8988T (cell line): ENCODE measurements around the gene APLF.
"Not testable (repeated sequence)": the region's sequence is repeated elsewhere in the genome, so short reads cannot be mapped to it uniquely, and the experiment has no call there.

Experiments
- DNase-seq: peaks from one replicate; pipeline ENCODE4 v3.0.0; 2011

The APLF gene

GRCh38 chr2:68537809-68538208 lies 70.4 kb downstream of the APLF start:
- no peak for DNase-seq

GRCh38 chr2:68544811-68545210 lies 77.4 kb downstream of the APLF start:
- DNase-seq: no peak

- DNase-seq: no peak
These were observed 81.0 kb downstream of the APLF start for GRCh38 chr2:68548396-68548795.

GRCh38 chr2:68553098-68553497 lies 85.7 kb downstream of the APLF start:
- no peak for DNase-seq

DNA sequence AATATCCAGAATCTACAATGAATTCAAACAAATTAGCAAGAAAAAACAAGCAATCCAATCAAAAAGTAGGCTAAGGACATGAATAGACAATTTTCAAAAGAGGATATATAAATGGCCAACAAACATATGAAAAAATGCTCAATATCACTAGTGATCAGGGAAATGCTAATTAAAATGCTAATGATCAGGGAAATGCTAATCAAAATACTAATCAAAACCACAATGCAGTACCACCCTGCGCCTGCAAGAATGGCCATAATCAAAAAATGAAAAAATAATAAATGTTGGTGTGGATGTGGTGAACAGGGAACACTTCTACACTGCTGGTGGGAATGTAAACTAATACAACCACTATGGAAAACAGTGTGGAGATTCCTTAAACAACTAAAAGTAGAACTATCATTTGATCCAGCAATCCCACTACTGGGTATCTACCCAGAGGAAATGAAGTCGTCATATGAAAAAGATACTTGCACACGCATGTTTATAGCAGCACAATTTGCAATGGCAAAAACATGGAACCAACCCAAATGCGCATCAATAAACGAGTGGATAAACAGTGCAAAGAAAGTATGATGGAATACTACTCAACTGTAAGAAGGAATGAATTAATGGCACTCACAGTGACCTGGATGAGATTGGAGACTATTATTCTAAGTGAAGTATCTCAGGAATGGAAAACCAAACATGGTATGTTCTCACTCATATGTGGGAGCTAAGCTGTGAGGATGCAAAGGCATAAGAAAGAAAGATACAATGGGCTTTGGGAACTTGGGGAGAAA lies 88.2 kb downstream of the APLF start:
- not testable (repeated sequence) for DNase-seq

DNA sequence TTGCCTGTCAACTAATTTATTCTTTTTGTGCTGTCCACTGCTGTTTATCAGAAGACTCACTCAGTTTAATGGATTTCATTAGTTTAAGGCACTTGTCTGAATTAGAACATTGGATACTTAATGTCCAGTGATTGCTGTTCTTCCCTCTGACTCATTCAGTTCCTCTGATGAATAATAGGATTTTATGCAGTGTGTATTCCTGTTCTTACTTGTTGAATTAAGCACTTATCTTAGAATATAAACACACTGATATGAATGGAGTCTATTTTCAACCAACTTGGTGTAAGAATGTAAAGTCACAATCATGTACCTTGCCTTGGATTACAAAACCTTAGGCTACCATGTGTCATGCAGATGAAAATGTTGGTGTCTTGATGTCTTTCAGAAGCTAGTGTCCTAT lies 89.0 kb downstream of the APLF start:
- no peak for DNase-seq

DNA sequence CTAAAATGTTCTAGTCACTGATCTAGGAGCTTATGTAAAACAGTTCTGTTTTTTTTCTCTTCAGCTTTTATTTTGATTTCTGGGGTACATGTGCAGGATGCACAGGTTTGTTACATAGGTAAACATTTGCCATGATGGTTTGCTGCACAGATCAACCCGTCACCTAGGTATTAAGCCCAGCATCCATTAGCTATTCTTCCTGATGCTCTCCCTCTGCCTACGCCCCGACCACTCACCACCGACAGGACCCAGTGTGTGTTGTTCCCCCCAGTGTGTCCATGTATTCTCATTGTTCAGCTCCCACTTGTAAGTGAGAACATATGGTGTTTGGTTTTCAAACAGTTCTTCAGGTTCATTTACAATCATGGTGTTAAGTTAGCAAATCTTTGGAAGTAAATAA lies 91.2 kb downstream of the APLF start:
- DNase-seq: no peak

GRCh38 chr2:68559692-68560091 lies 92.3 kb downstream of the APLF start:
- DNase-seq: no peak

DNA sequence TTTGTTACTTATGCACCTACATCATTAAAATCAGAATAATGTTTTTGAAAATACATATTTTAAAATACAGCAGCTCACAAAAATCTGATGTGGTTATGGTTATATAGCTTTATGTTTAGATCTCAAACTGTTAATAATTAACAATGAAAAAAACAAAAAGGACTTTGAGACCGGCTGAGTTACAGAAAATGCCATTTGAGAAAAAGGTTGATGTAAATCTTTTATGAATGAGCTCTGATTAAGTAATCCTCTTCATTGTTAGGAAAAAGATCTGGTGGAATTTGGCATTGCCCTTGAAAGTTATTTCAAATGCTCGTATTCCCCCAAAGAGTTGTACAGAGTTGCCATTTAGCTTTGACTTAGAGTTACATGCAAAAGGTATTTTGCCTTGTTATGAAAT lies 93.2 kb downstream of the APLF start:
- no peak for DNase-seq

DNA sequence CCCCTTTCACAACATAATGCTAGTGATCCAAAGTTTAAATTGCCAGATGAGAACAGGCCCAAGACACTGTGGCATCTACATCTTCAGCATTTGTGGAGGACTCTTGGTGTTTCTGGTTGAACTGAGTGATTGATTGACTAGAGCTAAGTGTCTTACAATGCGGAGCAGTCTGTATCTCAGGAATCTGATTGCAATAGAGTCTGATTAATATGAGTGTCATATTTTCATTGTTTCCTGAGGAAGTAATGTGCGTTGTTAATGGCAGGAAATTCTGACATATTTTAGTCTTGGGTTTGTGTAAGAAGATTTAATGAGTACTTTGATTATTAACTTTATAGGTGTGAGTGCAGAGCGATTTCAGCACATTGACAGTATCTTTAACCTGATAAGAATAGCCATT lies 94.0 kb downstream of the APLF start:
- no peak for DNase-seq

- no peak for DNase-seq
These were observed 95.5 kb downstream of the APLF start for GRCh38 chr2:68562934-68563333.

DNA sequence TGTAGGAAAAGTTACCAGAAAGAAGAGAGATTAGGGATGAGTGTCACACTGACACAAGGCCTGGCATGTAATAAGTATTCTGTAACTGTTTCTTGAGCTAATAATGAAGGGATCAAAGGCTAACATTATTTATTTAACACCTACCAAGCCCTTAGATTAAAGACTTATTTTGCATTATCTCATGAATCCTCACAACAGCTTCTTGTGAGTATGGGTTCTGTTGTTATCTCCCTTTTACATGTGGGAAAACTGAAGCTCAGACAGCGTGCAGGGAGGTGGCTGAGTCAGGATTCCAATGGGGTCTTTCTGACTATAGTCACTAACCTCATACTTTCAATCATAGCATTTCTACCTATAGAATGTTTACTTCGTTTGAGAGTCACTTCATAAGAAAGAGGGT lies 97.0 kb downstream of the APLF start:
- no peak for DNase-seq

DNA sequence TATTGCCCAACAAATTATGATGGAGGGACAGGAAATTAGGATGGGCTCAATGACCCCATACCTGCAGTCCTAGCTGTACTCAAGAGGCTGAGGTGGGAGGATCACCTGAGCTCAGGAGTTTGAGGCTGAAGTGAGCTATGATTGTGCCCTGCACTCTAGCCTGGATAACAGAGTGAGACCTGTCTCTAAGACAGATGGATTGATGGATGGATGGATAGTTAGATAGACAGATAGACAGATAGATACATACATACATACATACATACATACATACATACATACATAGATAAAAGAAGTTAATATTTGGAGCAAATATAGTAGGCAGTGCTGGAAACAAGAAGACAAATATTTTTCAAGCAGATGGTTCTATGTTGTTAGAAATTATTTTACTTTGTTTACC lies 97.9 kb downstream of the APLF start:
- no peak for DNase-seq

GRCh38 chr2:68565858-68566257 lies 98.5 kb downstream of the APLF start:
- DNase-seq: no peak

DNA sequence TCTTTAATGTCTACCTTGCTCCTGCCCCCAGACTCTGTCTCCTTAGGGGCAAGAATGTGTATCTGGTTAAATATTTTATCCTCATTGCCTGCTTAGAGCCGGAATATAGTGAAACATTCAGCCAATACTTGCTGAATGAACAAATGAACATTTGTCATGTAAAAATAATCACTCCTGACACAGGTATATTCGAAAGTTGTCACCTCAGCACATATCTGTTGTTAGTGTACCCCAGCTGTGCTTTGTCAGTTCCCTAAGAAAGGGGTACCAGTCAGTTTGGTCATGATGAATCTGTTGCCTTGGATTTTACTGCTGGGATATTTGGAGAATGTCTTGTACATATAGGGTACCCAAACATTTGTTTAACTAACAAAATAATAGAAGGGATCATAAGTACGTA lies 99.0 kb downstream of the APLF start:
- no peak for DNase-seq

DNA sequence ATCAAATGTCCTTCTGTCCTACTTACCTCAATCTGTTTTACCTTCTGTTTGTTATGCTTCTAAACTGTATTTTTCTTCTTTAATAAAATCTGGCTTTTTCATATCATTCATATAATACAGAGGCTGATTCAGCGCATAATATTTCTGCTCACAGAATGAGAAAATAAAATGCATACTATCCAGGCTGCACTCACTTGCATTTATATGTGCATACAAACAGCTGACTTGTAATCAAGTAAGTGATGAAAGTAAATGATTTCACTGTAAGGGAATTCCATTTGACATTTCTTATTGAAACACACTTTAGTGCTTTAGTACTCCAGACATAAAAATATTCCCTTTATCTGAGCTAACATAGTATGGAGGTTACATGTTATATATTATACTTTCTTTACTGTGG lies 100.7 kb downstream of the APLF start:
- no peak for DNase-seq

DNA sequence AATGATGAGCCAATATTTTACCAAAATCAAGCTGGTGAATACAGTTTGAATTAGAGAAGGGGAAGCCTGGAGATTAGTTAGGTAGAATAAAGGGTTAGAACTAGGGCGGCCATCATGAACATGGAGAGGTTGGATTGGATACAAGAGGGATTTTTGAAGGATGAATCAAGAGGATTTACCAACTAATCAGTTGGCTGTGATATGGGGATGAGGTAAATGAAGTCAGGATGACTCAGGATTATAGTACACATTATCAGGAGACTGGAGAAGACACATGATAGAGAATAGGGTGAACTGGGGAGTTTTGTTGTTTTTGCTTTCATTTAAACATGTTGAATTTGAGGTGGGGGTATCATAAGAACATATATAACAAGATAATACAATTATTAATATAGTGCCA lies 102.2 kb downstream of the APLF start:
- no peak for DNase-seq

- not testable (repeated sequence) for DNase-seq
These were observed 103.0 kb downstream of the APLF start for GRCh38 chr2:68570434-68570833.

DNA sequence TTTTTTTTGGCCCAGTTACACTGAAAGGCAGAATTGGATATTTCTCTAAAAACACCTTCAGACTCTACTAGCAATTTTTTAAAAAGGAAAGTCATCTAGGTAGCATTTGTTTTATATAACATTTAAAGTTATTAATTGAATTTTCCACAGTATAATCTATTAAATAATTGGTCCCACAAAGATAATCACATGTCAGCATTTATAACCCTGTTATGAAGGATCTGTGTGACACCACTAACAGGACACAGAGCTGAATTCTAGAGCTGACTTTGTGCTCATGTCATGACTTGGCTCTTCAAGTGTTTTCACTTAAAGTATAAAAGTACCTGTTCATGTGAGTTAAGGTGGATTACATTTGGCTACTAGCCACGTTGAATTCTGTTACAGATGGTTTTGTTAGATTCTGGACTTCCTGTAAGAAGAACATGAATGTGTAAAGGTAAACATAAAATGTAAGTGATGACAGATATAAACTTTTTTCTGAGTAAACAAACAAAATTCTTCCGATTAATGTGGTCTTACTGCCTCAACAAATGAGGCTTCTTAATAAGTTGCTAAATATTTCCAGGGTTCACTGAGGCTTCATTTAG lies 106.9 kb downstream of the APLF start:
- no peak for DNase-seq

DNA sequence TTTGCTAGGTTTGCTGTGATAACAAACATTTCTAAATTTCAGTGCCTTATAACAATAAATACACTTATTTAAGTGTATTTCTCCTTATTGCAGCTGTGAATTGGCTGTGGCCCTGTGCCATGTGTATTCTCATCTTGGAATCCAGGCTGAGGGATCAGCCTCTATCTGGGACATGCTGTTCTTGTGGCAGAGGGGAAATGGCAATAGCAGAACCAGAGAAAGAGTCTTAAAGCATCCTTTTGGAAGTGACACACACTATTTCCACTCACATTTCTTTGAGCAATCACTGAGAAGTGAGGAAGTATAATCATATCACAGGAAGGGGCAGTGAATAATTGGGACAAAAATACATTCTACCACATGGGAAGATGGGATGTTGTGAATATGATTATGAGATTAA lies 109.8 kb downstream of the APLF start:
- DNase-seq: no peak

DNA sequence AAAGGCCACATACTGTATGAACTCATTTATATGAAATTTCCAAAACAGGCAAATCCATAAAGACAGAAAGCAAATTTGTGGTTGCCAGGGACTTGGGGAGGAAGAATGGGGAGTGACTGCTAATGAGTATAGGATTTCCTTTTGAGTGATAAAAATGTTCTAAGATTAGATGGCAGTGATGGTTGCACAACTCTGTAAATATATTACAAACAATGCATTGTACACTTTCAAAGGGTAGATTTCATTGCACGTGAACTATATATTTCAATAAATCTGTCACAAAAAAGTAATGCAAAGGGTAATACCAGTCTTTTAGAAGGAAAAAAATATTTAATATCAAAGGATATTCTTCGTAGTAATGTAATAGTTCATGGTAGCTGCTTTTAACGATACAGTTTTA lies 112.3 kb downstream of the APLF start:
- no peak for DNase-seq

DNA sequence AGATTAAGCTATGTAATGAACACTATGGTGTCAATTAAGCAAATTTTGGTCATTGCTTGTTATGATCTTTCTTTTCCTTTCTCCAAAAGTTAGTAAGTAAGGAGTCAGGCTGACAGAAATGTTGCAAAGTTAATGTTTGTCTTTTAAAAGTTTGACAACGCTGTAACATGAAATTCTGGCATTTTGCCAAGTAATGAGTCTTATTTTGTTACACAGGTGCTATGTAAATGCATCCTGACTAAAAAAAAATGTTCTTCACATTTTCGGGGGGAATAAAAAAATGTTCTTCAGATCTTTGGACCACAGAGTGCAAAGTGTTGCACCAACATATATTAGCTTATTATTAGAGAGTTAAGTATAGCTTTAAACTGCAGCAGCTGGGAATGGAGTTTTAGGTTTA lies 121.2 kb downstream of the APLF start:
- no peak for DNase-seq

DNA sequence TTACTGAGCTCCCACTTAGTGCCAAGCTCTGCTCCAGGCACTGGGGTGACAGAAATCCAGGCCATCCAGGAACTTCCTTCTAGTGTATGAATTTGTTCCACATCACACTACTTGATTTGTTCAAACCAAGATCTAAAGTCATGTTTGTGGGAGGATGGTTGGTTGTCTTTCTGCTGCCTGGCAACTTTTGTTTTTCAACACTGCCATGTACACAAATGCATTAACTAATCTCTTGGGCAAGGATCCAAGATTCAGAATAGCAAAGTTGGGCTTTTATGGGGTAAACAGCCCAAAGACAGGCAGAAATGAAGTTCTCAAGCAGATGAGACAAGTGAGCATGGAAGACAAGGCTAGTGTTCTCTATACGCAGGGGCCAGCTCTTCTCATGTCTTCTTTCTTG lies 122.6 kb downstream of the APLF start:
- no peak for DNase-seq

DNA sequence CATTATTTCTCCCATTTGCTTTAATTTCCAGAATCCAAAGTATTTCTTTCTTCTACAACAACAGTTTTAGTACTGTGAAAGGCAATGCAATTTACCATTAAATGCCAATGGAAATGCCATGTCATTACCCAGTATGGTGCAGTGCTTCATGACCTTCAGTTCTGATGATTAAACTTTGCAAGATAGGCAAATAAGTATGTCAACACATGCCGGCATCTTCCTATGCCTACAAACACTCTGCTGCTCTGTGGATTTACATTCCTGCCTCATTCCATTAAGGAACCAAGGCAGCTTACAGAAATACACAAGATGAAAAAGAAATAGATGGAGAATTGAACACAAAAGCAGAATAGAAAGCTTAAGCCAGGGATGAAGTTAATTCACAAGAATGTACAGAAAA lies 123.3 kb downstream of the APLF start:
- DNase-seq: no peak

- no peak for DNase-seq
These were observed 123.8 kb downstream of the APLF start for GRCh38 chr2:68591225-68591624.
